Measurements from ENCODE around the gene UBE3D.

Gene UBE3D

GRCh38 chr6:83065511-83066192, at the start of gene UBE3D:
UBE3D (minus strand) TSS chr6:83065841; CDS start chr6:83065718, 123 bp downstream.
- peak; percentile 85 to 95 (median 92) for DNase-seq (ENCODE audit: low read depth in 4 of 4, low spot score in 1 of 4)

GRCh38 chr6:83114164-83114563, 48.5 kb upstream of the UBE3D start:
- DNase-seq (ENCODE audit: low read depth in 4 of 4, low spot score in 1 of 4): no peak

- DNase-seq (ENCODE audit: low read depth in 4 of 4, low spot score in 1 of 4): no peak
Observed at GRCh38 chr6:83113258-83113657, 47.6 kb upstream of the UBE3D start.

- no peak for DNase-seq (ENCODE audit: low read depth in 4 of 4, low spot score in 1 of 4)
Observed at GRCh38 chr6:83108378-83108777, 42.7 kb upstream of the UBE3D start.

GRCh38 chr6:83098589-83098988, 32.9 kb upstream of the UBE3D start:
- DNase-seq (ENCODE audit: low read depth in 4 of 4, low spot score in 1 of 4): no peak

- DNase-seq (ENCODE audit: low read depth in 4 of 4, low spot score in 1 of 4): no peak
Observed at GRCh38 chr6:83097675-83098074, 32.0 kb upstream of the UBE3D start.

GRCh38 chr6:83097204-83097603, 31.6 kb upstream of the UBE3D start:
- no peak for DNase-seq (ENCODE audit: low read depth in 4 of 4, low spot score in 1 of 4)

GRCh38 chr6:83096791-83097190, 31.1 kb upstream of the UBE3D start:
- no peak for DNase-seq (ENCODE audit: low read depth in 4 of 4, low spot score in 1 of 4)

GRCh38 chr6:83092756-83093399, 27.2 kb upstream of the UBE3D start:
- no peak for DNase-seq (ENCODE audit: low read depth in 4 of 4, low spot score in 1 of 4)

- no peak for DNase-seq (ENCODE audit: low read depth in 4 of 4, low spot score in 1 of 4)
Observed at GRCh38 chr6:83086751-83087150, 21.1 kb upstream of the UBE3D start.

GRCh38 chr6:83083476-83083875, 17.8 kb upstream of the UBE3D start:
- no peak for DNase-seq (ENCODE audit: low read depth in 4 of 4, low spot score in 1 of 4)

GRCh38 chr6:83073615-83074014, 8.0 kb upstream of the UBE3D start:
- DNase-seq (ENCODE audit: low read depth in 4 of 4, low spot score in 1 of 4): no peak

- DNase-seq (ENCODE audit: low read depth in 4 of 4, low spot score in 1 of 4): no peak
Observed at GRCh38 chr6:83072726-83073125, 7.1 kb upstream of the UBE3D start.

GRCh38 chr6:83071707-83072106, 6.1 kb upstream of the UBE3D start:
- DNase-seq (ENCODE audit: low read depth in 4 of 4, low spot score in 1 of 4): no peak

- no peak for DNase-seq (ENCODE audit: low read depth in 4 of 4, low spot score in 1 of 4)
Observed at GRCh38 chr6:83071023-83071422, 5.4 kb upstream of the UBE3D start.

GRCh38 chr6:83069633-83070032, 4.0 kb upstream of the UBE3D start:
- DNase-seq (ENCODE audit: low read depth in 4 of 4, low spot score in 1 of 4): no peak

- DNase-seq (ENCODE audit: low read depth in 4 of 4, low spot score in 1 of 4): no peak
Observed at GRCh38 chr6:83068616-83069015, 3.0 kb upstream of the UBE3D start.

- peak; percentile 95 to 99 (median 98) for DNase-seq (ENCODE audit: low read depth in 4 of 4, low spot score in 1 of 4)
Observed at GRCh38 chr6:83067448-83068439, 2.1 kb upstream of the UBE3D start, which contains the start of gene DOP1A. DOP1A (plus strand) TSS chr6:83067671; CDS start chr6:83096978, 29,307 bp downstream.

- no peak for DNase-seq (ENCODE audit: low read depth in 4 of 4, low spot score in 1 of 4)
Observed at GRCh38 chr6:83062225-83062624, 3.4 kb downstream of the UBE3D start.

GRCh38 chr6:83061190-83061589, 4.5 kb downstream of the UBE3D start:
- no peak for DNase-seq (ENCODE audit: low read depth in 4 of 4, low spot score in 1 of 4)

- DNase-seq (ENCODE audit: low read depth in 4 of 4, low spot score in 1 of 4): no peak
Observed at GRCh38 chr6:83057705-83058321, 7.8 kb downstream of the UBE3D start.
